Ecto neural progenitor cell (in vitro differentiated cells): ENCODE data around the gene KREMEN1.
"Not testable (repeated sequence)": the region's sequence is repeated elsewhere in the genome, so short reads cannot be mapped to it uniquely, and the experiment has no call there.

Source experiments
- DNase-seq: peaks from one replicate; pipeline ENCODE4 v3.0.0-alpha.2; 2018; ENCODE audit warnings: low spot score

KREMEN1 gene

GRCh38 chr22:29072979-29073617, at the start of gene KREMEN1:
Gene KREMEN1, plus strand, starts transcription at chr22:29073035. Its CDS starts 96 bp downstream, at chr22:29073131.
- peak; percentile 77 for DNase-seq

DNA sequence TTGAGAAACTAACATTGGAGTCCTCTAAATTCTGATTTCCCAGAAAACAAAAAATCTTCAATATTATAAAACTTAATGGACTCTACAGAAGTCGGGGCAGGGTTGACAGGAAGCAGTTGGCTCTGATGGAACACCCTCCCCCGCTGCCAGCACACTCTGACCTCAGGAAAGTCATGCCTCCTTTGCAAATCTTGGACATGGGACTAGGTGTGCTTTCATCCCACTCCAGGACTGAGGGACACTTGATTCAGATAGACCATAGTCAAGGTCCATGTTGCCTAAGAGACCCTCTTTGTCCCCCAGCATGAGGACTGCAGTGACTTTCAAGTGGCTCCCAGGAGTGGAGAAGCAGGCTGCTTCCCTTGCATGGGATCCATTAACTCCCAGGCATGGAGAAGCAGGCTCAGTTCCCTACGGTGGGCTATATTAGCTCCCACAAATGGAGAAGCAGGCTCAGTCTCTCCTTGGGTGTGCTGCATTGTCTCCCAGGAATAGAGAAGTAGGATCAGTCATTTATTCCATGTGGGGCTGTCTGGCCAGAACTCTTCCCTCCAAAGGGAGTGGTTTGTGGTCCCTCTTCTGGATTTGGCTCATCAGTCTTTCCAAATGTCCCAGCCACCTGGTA, 49.6 kb upstream of the KREMEN1 start:
- DNase-seq, result no peak

DNA sequence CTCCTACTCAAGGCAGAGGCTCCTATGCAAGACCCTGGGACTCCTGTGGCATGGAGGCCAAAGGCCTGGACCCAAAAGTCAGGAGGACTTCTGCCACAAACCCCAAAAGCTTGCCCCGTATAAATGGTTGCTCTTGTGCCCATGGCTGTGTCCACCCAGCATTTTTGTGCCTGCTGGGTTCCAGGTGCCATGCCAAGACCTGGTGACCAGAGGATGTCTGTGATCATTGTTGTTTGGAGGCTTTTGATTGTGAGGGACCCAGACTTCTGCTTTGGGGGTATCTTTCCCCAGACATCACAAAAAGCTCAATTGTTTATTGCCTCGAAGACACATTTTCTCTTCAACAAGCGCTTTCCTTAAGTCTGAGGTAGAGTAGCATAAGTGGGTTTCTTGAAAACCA, 46.3 kb upstream of the KREMEN1 start:
- DNase-seq, result no peak

GRCh38 chr22:29028468-29028867, 44.4 kb upstream of the KREMEN1 start:
- no peak for DNase-seq

- no peak for DNase-seq
Measured at GRCh38 chr22:29029202-29030000, 43.4 kb upstream of the KREMEN1 start.

DNA sequence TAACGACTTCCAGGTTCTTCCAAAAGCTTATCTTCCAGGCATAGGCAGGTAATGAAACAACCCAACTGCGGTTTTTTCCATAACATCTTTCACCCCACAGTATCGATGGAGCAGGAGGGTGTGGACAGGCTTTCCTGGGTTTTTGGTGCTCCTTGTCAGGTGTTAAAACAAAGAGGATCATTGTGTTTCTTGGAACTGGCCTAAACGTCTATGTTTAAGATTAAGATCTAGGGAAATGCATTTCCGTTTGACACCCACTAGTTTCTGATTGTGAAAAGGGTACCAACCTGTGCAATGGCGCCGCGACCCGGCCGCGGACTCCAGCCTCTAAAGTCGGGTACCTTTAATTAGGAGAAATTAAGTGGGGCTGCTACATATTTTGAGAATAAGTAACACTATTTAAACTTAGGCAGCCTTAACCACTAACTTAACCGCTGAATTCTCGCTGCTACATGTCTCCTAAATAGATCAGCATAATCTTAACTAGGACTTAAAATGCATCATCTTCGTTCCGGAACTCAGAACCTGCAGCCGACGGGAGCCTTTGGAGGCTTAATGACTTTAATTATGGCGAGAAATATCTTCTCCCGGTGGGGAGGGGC, 42.7 kb upstream of the KREMEN1 start:
- no peak for DNase-seq

DNA sequence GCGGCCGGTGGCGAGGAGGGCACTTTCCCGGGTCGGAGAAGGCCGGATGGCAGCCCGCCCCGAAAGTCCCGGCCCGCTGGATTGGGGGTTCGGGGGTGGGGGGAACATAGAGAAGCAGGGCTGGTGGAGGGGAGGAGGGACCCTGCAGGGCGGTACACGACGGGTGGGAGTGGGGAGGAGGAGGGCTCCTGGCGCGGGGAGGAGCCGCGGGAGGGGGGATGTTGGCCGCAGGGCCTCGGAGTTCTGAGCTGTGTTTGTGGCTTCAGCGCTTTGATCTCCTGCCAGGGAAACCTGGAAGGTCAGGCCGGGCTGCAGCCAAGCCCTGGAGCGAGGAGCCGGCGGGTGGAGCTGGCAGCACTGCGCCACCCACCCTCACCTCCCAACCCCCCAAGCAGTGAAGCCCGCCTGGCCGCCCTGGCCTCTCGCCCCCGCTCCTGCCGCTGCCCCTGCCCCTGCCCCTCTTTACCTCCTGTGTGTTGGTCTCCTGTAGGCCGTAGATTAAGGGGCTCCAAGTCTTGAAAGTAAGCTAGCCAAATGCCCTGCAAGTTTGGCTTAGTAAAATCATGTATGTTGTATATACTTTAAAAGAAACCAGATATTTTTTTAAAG, 42.1 kb upstream of the KREMEN1 start:
- peak; percentile 84 for DNase-seq

GRCh38 chr22:29031227-29032011, 41.4 kb upstream of the KREMEN1 start:
- peak; percentile 64 for DNase-seq

DNA sequence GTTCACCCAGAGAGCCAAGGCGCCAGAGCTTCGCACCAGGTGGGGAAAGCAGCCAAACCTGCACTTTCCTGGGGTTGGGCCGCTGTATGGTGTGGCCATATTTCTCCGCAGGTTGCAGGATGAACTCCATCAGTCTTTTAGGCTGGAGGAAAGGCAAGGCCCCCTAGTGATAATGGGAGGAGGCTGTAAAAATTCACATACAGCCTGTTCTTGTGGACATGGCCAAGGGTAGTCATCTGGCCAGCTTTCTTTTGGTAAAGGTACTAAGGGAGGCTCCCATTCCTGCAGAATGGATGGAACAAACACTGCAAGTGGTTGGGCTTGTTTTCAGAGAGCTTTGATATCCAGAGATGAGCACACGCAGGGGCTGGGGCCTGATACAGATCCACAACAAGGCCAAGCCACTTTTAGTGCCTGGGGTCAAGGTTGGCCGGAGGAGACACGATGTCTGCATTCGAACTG, 40.8 kb upstream of the KREMEN1 start:
- no peak for DNase-seq

DNA sequence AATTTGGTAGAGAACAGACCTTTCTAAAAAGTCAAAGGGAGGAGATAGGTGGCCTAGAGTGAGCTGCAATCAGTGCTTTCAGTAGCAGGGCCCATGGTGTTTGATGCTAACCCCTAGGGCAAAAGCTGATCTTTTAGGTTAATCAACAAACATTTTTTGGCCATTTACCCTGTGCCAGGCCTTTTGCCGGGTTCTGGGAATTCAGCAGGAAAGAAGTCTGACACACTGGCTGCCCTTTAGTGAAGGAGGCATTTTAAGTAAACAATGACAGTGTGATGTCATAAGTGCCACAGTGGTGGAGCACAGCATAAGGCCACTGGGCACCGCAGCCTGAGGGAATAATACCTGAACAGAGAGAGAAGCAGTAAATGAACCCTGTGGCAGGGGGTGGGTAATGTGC, 40.3 kb upstream of the KREMEN1 start:
- no peak for DNase-seq

DNA sequence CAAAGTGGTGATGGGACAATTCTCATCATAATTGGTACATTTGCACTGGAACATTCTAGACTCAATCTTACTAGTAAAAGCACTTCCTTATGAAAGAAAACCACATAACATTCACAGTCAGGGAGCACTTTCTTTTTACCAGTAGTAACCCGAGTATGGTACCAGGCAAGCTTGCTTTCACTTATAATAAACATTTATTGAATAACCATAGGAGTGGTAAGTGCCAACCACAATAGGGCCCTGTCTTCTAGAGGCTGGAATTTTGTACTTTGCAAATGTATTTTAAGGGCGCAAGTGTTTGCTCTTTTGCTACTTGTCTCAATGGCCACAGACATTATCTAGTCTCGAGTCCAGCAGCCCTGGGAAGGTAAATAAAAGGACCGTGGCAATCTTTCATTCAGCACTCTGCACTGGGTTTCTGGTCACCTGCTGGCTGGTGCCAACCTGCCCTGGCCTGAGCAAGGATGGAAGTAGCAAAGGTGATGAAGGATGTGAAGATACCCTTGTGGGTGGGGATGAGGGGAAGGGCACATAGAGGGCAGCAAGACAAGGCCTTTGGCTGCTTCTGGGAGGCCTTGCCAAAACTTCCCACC, 35.4 kb upstream of the KREMEN1 start:
- no peak for DNase-seq

DNA sequence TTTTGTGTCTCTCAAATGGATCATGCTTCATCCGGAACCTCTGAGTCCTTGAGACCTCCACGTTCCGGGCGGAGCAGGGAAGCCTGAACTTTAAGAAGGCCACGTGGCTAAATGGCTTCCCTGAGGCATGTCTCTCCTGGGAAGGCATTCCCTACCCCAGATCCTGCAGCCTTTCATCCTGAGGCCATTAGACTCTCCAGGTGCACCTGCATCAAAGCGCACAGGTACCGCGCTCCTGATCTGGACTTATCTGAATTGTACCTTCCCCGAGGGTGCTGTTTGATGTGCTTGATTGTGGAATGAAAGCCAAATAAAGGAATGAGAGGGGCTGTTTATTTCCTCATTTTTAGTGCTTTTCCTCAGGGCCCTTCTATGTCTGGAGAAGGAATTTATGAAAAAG, 33.7 kb upstream of the KREMEN1 start:
- DNase-seq, result no peak

- not testable (repeated sequence) for DNase-seq
Measured at GRCh38 chr22:29039684-29040083, 33.2 kb upstream of the KREMEN1 start.

DNA sequence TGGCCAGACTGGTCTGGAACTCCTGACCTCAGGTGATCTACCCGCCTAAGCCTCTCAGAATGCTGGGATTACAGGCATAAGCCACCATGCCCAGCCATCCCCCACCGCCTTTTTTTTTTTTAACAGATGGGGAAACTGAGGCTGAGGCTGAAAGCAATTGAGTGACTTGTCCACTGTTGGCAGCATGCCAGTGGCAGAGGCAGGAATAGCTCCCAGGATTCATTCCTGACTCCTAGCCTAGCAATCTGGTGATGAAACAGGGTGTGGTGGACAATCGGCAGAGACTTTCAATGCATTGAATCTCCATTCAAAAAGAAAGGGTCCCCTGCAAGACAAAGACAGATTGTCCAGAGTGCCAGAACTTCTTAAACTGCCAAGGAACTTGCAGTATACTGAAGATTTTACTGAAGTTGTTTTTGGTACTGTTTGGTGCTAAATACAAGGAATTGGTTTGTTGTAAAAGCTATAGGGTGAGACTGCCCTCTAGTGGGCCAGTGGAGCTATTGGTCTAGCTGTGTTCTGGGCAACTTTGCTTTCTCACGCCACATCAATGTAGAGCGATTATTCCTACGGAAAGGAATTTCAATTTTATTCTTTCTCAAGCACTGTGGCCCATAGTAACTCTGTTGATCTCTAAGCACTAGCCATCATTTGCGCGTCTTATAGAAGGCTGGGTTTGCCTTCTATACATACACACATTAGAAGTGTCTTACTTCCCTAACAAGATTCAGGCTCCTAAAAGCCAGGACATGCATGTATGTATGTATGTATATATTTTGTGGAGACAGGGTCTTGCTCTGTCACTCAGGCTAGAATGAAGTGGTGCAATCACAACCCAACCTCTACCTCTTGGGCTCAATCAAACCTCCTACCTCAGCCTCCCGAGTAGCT, 32.2 kb upstream of the KREMEN1 start:
- DNase-seq, result peak; percentile 70

GRCh38 chr22:29041408-29041807, 31.4 kb upstream of the KREMEN1 start:
- DNase-seq, result no peak

DNA sequence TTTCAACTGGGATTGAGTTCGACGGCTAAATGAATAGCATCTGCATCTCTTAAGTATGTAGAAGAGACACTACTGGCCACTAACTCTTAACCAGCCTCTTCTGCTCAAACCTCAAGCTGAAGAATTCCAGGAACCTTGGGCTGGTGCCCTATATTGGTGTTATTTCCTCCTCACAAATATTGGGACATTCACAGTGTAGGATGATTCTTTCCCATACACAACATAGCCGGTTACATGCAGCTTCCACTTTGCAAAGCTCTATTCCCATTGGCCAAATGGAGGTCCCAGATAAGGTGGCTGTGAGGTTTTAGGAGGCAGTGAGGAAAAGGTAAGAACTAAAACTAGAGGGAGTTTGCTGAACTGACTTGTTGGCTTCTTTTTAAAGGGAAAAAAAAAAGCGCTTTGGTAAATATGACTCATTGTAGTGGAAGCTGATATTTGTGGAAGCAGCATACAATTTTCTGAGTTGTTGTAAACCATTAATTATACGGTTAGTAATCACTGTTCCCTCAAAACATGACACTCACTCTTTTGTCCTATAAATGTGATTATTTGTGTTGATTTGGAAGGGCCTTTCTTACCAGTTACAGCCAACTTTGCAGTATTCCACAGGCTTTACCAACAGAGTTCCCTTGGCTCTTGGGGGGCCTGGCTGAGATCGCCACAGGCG, 28.8 kb upstream of the KREMEN1 start:
- DNase-seq, result no peak

GRCh38 chr22:29044657-29045176, 28.1 kb upstream of the KREMEN1 start:
- DNase-seq, result no peak

GRCh38 chr22:29048822-29049654, 23.8 kb upstream of the KREMEN1 start:
- no peak for DNase-seq
